Heart left ventricle (tissue), 13 donors: Measurements from ENCODE around the gene MAMDC2.

ENCODE experiments used
- CTCF ChIP-seq, 12 donors: fragments of 200-600 bp; sonication (generic) in 4 of 12; IDR thresholded peaks; one replicate each; pipeline versions ENCODE4 v1.5.0 to v1.8.0; 2018 to 2022; ENCODE audit warnings: antibody characterized with exemption in 12 of 12, mild to moderate bottlenecking in 5 of 12
- POLR2A ChIP-seq, 2 donors: fragments of 450-650 bp; IDR thresholded peaks; one replicate each; pipeline ENCODE4 v1.6.1; 2017; ENCODE audit warnings: antibody characterized with exemption in 2 of 2, mild to moderate bottlenecking in 2 of 2, moderate library complexity in 2 of 2
- donor health status: ischemic (EF 13 %, LVEDD 7.1; RV severe dilation, severe dysfunction).
- donor health status: DM: no; HTN: yes; CAD: no.
- donor health status: DM: no; HTN: no; CAD: no.
- donor health status: ischemic (EF 25% LVEDD 6.9; RV normal size, moderate dysfunction).
- donor health status: ischemic (EF 25% LVEDD 5.7; RV mildly dilated, moderate dysfunction).
- donor health status: ischemic (EF 35%, LVEDD 5.7; RV mildly dilated, moderate dysfunction).
- donor health status: nonischemic (EF 11% LVEDD 7.7; RV severe dilation, severe dysfunction).
- donor health status: DM: yes; HTN: yes; CAD: no.
- donor health status: PGD.
- donor health status: ischemic (EF 29% LVEDD 5.4; RV normal size, mild dysfunction).
- donor health status: nonischemic (EF 23%, LVEDD 6.1; RV moderate dilation, normal function).

GRCh38 chr9:70081120-70081495, 37.5 kb downstream of the MAMDC2 start:
- TF ChIP-seq CTCF (IDR thresholded peaks at IDR 0.05) (no peak), POLR2A (IDR thresholded peaks at IDR 0.05) (no peak)
